Activated CD4-positive, alpha-beta T cell treated with anti-CD3 and anti-CD28 coated beads, Interleukin-2, Interleukin-6, amounts not matched to agents 100 ng/mL and 50 ng/mL, durations not matched to agents 16 hours and 8 hours (primary cell): ENCODE results near the gene IGFL2.
"Not testable (repeated sequence)": the region's sequence is repeated elsewhere in the genome, so short reads cannot be mapped to it uniquely, and the experiment has no call there.

Experiments
- DNase-seq: peaks from one replicate; pipeline ENCODE4 v3.0.0-alpha.2; 2020

Gene IGFL2

GRCh38 chr19:46147791-46148288 lies at the start of gene IGFL2:
IGFL2 (plus strand) TSS chr19:46148238; CDS start chr19:46148279, 41 bp downstream.
- no peak for DNase-seq

- DNase-seq: no peak
Measured at GRCh38 chr19:46100344-46100743, 47.7 kb upstream of the IGFL2 start.

- DNase-seq: no peak
Measured at GRCh38 chr19:46101293-46101692, 46.7 kb upstream of the IGFL2 start.

GRCh38 chr19:46102333-46102732 lies 45.7 kb upstream of the IGFL2 start:
- not testable (repeated sequence) for DNase-seq

GRCh38 chr19:46107371-46107770 lies 40.7 kb upstream of the IGFL2 start:
- no peak for DNase-seq

GRCh38 chr19:46109876-46110275 lies 38.2 kb upstream of the IGFL2 start:
- no peak for DNase-seq

- DNase-seq: no peak
Measured at GRCh38 chr19:46111376-46111775, 36.7 kb upstream of the IGFL2 start.

- no peak for DNase-seq
Measured at GRCh38 chr19:46112527-46112926, 35.5 kb upstream of the IGFL2 start.

GRCh38 chr19:46113726-46114125 lies 34.3 kb upstream of the IGFL2 start:
- DNase-seq: no peak

- peak; percentile 66 for DNase-seq
Measured at GRCh38 chr19:46115396-46116106, 32.5 kb upstream of the IGFL2 start.

- no peak for DNase-seq
Measured at GRCh38 chr19:46116121-46116520, 31.9 kb upstream of the IGFL2 start.

- no peak for DNase-seq
Measured at GRCh38 chr19:46118136-46118535, 29.9 kb upstream of the IGFL2 start.

- no peak for DNase-seq
Measured at GRCh38 chr19:46124638-46125115, 23.4 kb upstream of the IGFL2 start, which contains the start of gene IGFL3. IGFL3 (minus strand) TSS chr19:46124688; CDS start chr19:46124649, 39 bp downstream.

- no peak for DNase-seq
Measured at GRCh38 chr19:46125447-46125846, 22.6 kb upstream of the IGFL2 start.

- no peak for DNase-seq
Measured at GRCh38 chr19:46126086-46126580, 21.9 kb upstream of the IGFL2 start.

GRCh38 chr19:46131485-46132143 lies 16.4 kb upstream of the IGFL2 start:
- no peak for DNase-seq

- no peak for DNase-seq
Measured at GRCh38 chr19:46132508-46133100, 15.4 kb upstream of the IGFL2 start.

- no peak for DNase-seq
Measured at GRCh38 chr19:46133101-46133627, 14.9 kb upstream of the IGFL2 start.

GRCh38 chr19:46133777-46134241 lies 14.2 kb upstream of the IGFL2 start:
- no peak for DNase-seq

- no peak for DNase-seq
Measured at GRCh38 chr19:46134527-46134926, 13.5 kb upstream of the IGFL2 start.

- no peak for DNase-seq
Measured at GRCh38 chr19:46137915-46138473, 10.0 kb upstream of the IGFL2 start.

GRCh38 chr19:46141421-46141820 lies 6.6 kb upstream of the IGFL2 start:
- DNase-seq: no peak

GRCh38 chr19:46142294-46142693 lies 5.7 kb upstream of the IGFL2 start:
- no peak for DNase-seq
